Uterus (tissue), 4 donors: ENCODE measurements around the gene PPA2. TPM values are rescaled to one million over a fixed set of nuclear protein-coding genes. Genes with fewer than 3 reads are reported as not detected.

ENCODE experiments used
- DNase-seq, 2 donors: peaks; one replicate each; pipeline ENCODE4 v3.0.0-alpha.2; 2019 to 2020
- H3K27ac ChIP-seq, 2 donors: fragments of 200-600 bp; sonication (generic); 1 replicate in 1 of 2; 2 replicates in 1 of 2; pipeline ENCODE4 v1.5.1; 2016 to 2018
- H3K27me3 ChIP-seq, 2 donors: fragments of 200-600 bp; sonication (generic); one replicate each; pipeline ENCODE4 v1.5.1; 2018 to 2019; ENCODE audit warnings: control low read depth in 1 of 2
- H3K36me3 ChIP-seq, 2 donors: fragments of 200-600 bp; sonication (generic); one replicate each; pipeline ENCODE4 v1.5.1; 2019; ENCODE audit warnings: control low read depth in 1 of 2
- H3K4me1 ChIP-seq, 2 donors: fragments of 200-600 bp; sonication (generic); one replicate each; pipeline ENCODE4 v1.5.1; 2018 to 2019; ENCODE audit warnings: control low read depth in 1 of 2
- H3K4me3 ChIP-seq, 2 donors: fragments of 200-600 bp; sonication (generic); 1 replicate in 1 of 2; 2 replicates in 1 of 2; pipeline ENCODE4 v1.5.1; 2018 to 2019; ENCODE audit warnings: mild to moderate bottlenecking in 1 of 2
- H3K9me3 ChIP-seq, 2 donors: fragments of 200-600 bp; sonication (generic); one replicate each; pipeline ENCODE4 v1.5.1; 2019; ENCODE audit warnings: control low read depth in 1 of 2
- CTCF ChIP-seq, 4 experiments: fragments of 200-600 bp in 2 of 4; fragments of 450-650 bp in 2 of 4; sonication (generic) in 2 of 4; IDR thresholded peaks; one replicate each; pipeline ENCODE4 v1.5.1; 2016 to 2019; ENCODE audit warnings: antibody characterized with exemption in 4 of 4, mild to moderate bottlenecking in 2 of 4, moderate library complexity in 1 of 4
- POLR2A ChIP-seq, 2 donors: fragments of 450-650 bp; IDR thresholded peaks; one replicate each; pipeline ENCODE4 v1.6.1; 2016; ENCODE audit warnings: antibody characterized with exemption in 2 of 2, mild to moderate bottlenecking in 1 of 2, moderate library complexity in 1 of 2
- intact Hi-C: fragments of 100-400 bp; cut with DNase I; formaldehyde crosslinking; loops from one replicate; pipeline ENCODE4 v1.15.1; 2023; ENCODE audit warnings: low total_unique reads
- total RNA-seq, 4 donors: library from RNA; depleted of rRNA in 3 of 4; stranded (reverse); fragments of >200 nt in 3 of 4; gene quantifications; one replicate each; pipeline versions ENCODE4 v1.1.0 to v1.2.4, GENCODE V29; 2014 to 2023
- donor health status: DM: yes; HTN: yes; CAD: no.

Gene PPA2
- total RNA-seq, 4 donors from 2014 or later, result 94.4 to 964 (median 152) TPM

GRCh38 chr4:105357258-105357980, 116.4 kb downstream of the PPA2 start:
- TF ChIP-seq POLR2A (IDR thresholded peaks at IDR 0.05) (no peak), CTCF (IDR thresholded peaks at IDR 0.05) (no peak)
- H3K36me3 ChIP-seq, result no peaks in the 10 kb centered on the region
- no peak for DNase-seq
- no peaks in the 10 kb centered on the region for H3K4me1 ChIP-seq
- no peaks in the 10 kb centered on the region for H3K9me3 ChIP-seq
- no peak overlapping the region for H3K4me3 ChIP-seq
- intact Hi-C loops, result no loop called here
- no peak overlapping the region for H3K27ac ChIP-seq
- H3K27me3 ChIP-seq, result no peaks in the 10 kb centered on the region

GRCh38 chr4:105356194-105356593, 117.7 kb downstream of the PPA2 start:
- Histone ChIP-seq H3K27ac (no peak overlapping the region), H3K4me3 (no peak overlapping the region), H3K27me3 (no peaks in the 10 kb centered on the region), H3K36me3 (no peaks in the 10 kb centered on the region), H3K4me1 (no peaks in the 10 kb centered on the region), H3K9me3 (no peaks in the 10 kb centered on the region)
- intact Hi-C loops, result no loop called here
- DNase-seq, result no peak
- no peak for TF ChIP-seq POLR2A (IDR thresholded peaks at IDR 0.05)
- TF ChIP-seq CTCF (IDR thresholded peaks at IDR 0.05), result no peak

GRCh38 chr4:105352826-105353225, 121.0 kb downstream of the PPA2 start:
- intact Hi-C loops, result no loop called here
- no peak for DNase-seq
- H3K9me3 ChIP-seq, result no peaks in the 10 kb centered on the region
- H3K27ac ChIP-seq, result no peak overlapping the region
- H3K27me3 ChIP-seq, result no peaks in the 10 kb centered on the region
- TF ChIP-seq POLR2A (IDR thresholded peaks at IDR 0.05) (no peak), CTCF (IDR thresholded peaks at IDR 0.05) (no peak)
- H3K36me3 ChIP-seq, result no peaks in the 10 kb centered on the region
- no peaks in the 10 kb centered on the region for H3K4me1 ChIP-seq
- H3K4me3 ChIP-seq, result no peak overlapping the region

GRCh38 chr4:105351861-105352260, 122.0 kb downstream of the PPA2 start:
- H3K27ac ChIP-seq, result no peak overlapping the region
- no peaks in the 10 kb centered on the region for H3K9me3 ChIP-seq
- DNase-seq, result no peak
- intact Hi-C loops, result no loop called here
- H3K36me3 ChIP-seq, result no peaks in the 10 kb centered on the region
- no peaks in the 10 kb centered on the region for H3K4me1 ChIP-seq
- no peaks in the 10 kb centered on the region for H3K27me3 ChIP-seq
- TF ChIP-seq POLR2A (IDR thresholded peaks at IDR 0.05), result no peak
- TF ChIP-seq CTCF (IDR thresholded peaks at IDR 0.05), result no peak
- no peak overlapping the region for H3K4me3 ChIP-seq

GRCh38 chr4:105350859-105351490, 122.9 kb downstream of the PPA2 start:
- no peak for DNase-seq
- Histone ChIP-seq H3K27me3 (no peaks in the 10 kb centered on the region), H3K4me3 (no peak overlapping the region), H3K27ac (no peak overlapping the region), H3K9me3 (no peaks in the 10 kb centered on the region), H3K36me3 (no peaks in the 10 kb centered on the region), H3K4me1 (no peaks in the 10 kb centered on the region)
- TF ChIP-seq CTCF (IDR thresholded peaks at IDR 0.05) (no peak), POLR2A (IDR thresholded peaks at IDR 0.05) (no peak)
- intact Hi-C loops, result no loop called here
